DND-41 (cell line): Measurements from ENCODE around the gene SLC5A4.

ENCODE experiments used
- ATAC-seq: fragments of 200-7000 bp; cut with Tn5 transposase; 3 replicates; pipeline ENCODE4 v1.9.1; 2021; ENCODE audit warnings: low read depth; ENCODE audit not compliant: insufficient read depth
- DNase-seq: peaks from one replicate; pipeline ENCODE4 v3.0.0-alpha.2; 2020
- H2AFZ ChIP-seq: 2 replicates; pipeline ENCODE4 v1.6.0; 2012; ENCODE audit warnings: low read depth, low read length
- H3K27ac ChIP-seq: 2 replicates; pipeline ENCODE4 v1.5.1; 2012; ENCODE audit warnings: low read length, inconsistent platforms
- H3K27me3 ChIP-seq: fragments of 200-600 bp; sonication (generic); 2 replicates; pipeline ENCODE4 v1.6.0; 2012; ENCODE audit warnings: low read length, mild to moderate bottlenecking, inconsistent platforms; ENCODE audit not compliant: insufficient read depth, poor library complexity
- H3K36me3 ChIP-seq: 2 replicates; pipeline ENCODE4 v1.5.1; 2012; ENCODE audit warnings: low read length, inconsistent platforms; ENCODE audit not compliant: insufficient read depth
- H3K4me1 ChIP-seq: 2 replicates; pipeline ENCODE4 v1.5.1; 2012; ENCODE audit warnings: mild to moderate bottlenecking, low read length; ENCODE audit not compliant: insufficient read depth
- H3K4me2 ChIP-seq: 2 replicates; pipeline ENCODE4 v1.6.0; 2012; ENCODE audit warnings: mild to moderate bottlenecking, moderate library complexity, low read length, inconsistent platforms; ENCODE audit not compliant: insufficient read depth
- H3K4me3 ChIP-seq, 2 experiments: fragments of 200-600 bp in 1 of 2; shearing (Covaris generic) in 1 of 2; 2 replicates each; pipeline ENCODE4 v1.5.1; 2012 to 2016; ENCODE audit warnings: inconsistent platforms in 2 of 2, low read length in 2 of 2, mild to moderate bottlenecking in 2 of 2, low read depth in 1 of 2, moderate library complexity in 1 of 2
- H3K79me2 ChIP-seq: 2 replicates; pipeline ENCODE4 v1.6.0; 2012; ENCODE audit warnings: low read length, inconsistent platforms; ENCODE audit not compliant: insufficient read depth
- H3K9ac ChIP-seq: 2 replicates; pipeline ENCODE4 v1.6.0; 2012; ENCODE audit warnings: low read depth, mild to moderate bottlenecking, inconsistent platforms, low read length, moderate library complexity
- H3K9me3 ChIP-seq: 2 replicates; pipeline ENCODE4 v1.5.1; 2012; ENCODE audit warnings: low read length, moderate library complexity, mild to moderate bottlenecking, inconsistent platforms; ENCODE audit not compliant: insufficient read depth, severe bottlenecking
- H4K20me1 ChIP-seq: 2 replicates; pipeline ENCODE4 v1.6.0; 2012; ENCODE audit warnings: low read length; ENCODE audit not compliant: insufficient read depth
- EZH2 ChIP-seq: IDR thresholded peaks from 3 replicates; pipeline ENCODE4 v1.6.1; 2012; ENCODE audit warnings: borderline replicate concordance, low read depth, mild to moderate bottlenecking, moderate library complexity, low read length, inconsistent platforms; ENCODE audit not compliant: severe bottlenecking
- TF ChIP-seq, protein P1 (sequence below): IDR thresholded peaks from 2 replicates; pipeline ENCODE4 v1.5.1; 2012; ENCODE audit warnings: borderline replicate concordance, low read length, moderate library complexity, mild to moderate bottlenecking; ENCODE audit not compliant: poor library complexity, severe bottlenecking; ENCODE audit errors: extremely low read depth

SLC5A4 gene

DNA sequence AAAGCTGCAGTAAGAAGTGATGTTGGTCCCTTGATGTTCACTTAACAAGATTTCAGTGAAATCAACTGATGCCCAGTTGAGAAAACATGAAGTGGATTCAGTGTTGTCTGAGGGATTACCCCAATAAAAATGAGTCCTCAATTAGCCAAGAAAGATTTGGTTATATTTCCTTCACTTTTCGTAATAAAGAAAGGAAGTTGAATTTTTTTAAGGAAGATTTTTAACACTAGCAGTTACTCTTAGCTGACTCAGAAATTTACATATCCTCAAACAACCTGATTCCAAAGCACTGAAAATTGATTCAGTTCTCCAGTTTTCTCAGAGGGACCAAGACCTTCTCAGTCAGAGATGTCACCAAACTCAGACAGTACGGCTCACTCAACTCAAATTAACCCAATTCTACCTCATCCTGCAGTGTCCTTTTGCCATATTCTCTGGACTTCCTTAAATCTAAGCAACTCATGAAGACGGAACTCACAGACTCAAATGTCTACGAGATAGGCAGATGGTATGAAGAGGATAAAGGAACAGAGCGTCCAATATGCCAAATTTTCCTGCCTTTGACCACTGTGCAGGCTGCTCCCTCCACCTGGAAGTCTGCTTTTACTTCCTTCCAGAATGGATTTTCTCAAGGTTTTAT is 22.8 kb downstream of the SLC5A4 start:
- Histone ChIP-seq H4K20me1 (no peaks in the 10 kb centered on the region), H2AFZ (no peak overlapping the region), H3K27ac (no peak overlapping the region), H3K4me3 (no peak overlapping the region), H3K9ac (no peak overlapping the region), H3K36me3 (no peaks in the 10 kb centered on the region), H3K4me2 (no peak overlapping the region), H3K27me3 (peaks cover 5% of the 10 kb centered on the region), H3K79me2 (no peaks in the 10 kb centered on the region), H3K4me1 (no peaks in the 10 kb centered on the region), H3K9me3 (no peaks in the 10 kb centered on the region)
- DNase-seq = no peak
- no peak for TF ChIP-seq EZH2
- TF ChIP-seq, protein P1, sequence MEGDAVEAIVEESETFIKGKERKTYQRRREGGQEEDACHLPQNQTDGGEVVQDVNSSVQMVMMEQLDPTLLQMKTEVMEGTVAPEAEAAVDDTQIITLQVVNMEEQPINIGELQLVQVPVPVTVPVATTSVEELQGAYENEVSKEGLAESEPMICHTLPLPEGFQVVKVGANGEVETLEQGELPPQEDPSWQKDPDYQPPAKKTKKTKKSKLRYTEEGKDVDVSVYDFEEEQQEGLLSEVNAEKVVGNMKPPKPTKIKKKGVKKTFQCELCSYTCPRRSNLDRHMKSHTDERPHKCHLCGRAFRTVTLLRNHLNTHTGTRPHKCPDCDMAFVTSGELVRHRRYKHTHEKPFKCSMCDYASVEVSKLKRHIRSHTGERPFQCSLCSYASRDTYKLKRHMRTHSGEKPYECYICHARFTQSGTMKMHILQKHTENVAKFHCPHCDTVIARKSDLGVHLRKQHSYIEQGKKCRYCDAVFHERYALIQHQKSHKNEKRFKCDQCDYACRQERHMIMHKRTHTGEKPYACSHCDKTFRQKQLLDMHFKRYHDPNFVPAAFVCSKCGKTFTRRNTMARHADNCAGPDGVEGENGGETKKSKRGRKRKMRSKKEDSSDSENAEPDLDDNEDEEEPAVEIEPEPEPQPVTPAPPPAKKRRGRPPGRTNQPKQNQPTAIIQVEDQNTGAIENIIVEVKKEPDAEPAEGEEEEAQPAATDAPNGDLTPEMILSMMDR = no peak
- no peak for ATAC-seq

DNA sequence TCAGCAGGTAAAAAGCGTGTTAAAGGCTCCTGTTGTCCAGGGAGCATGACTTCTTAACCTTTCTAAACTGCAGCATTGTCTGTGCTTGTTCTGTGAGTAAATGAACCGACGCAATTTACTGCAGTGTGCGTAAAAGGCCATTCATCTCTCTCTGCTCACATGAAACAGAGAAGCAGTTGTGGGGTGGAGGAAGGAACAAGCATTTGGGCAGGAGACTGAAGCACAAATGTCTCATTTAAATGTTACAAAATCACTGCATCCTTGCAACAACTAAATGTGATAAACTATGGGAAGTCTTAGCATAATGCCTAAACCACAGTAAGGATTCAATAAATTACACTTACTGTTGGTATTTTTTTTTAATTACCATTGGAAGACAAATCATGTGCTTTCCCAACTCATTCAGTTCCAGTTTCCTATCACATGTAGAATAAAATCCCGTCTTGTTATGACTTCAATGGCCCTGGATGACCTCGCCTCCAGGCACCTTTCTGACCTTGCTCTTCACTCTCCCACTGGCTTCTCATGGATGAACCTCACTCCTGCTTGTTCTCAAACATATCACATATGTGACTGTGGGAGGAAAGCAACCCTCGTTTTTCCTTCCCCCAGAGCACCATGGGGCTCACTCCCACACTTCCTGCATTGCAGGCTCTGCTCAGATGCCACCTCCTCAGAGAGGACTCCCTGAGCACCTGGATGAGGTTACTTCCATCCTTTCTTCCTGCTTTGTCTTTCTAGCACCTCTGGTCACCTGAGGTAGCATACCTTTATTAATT is 28.6 kb downstream of the SLC5A4 start:
- H3K79me2 ChIP-seq = no peaks in the 10 kb centered on the region
- DNase-seq (no peak), ATAC-seq (no peak)
- peaks cover 5% of the 10 kb centered on the region for H3K27me3 ChIP-seq
- no peak overlapping the region for H3K27ac ChIP-seq
- H3K36me3 ChIP-seq = no peaks in the 10 kb centered on the region
- H2AFZ ChIP-seq = no peak overlapping the region
- H3K4me3 ChIP-seq = no peak overlapping the region
- no peak overlapping the region for H3K9ac ChIP-seq
- no peaks in the 10 kb centered on the region for H3K9me3 ChIP-seq
- H3K4me1 ChIP-seq = no peaks in the 10 kb centered on the region
- no peaks in the 10 kb centered on the region for H4K20me1 ChIP-seq
- TF ChIP-seq, protein P1 = no peak
- no peak for TF ChIP-seq EZH2
- H3K4me2 ChIP-seq = no peak overlapping the region

DNA sequence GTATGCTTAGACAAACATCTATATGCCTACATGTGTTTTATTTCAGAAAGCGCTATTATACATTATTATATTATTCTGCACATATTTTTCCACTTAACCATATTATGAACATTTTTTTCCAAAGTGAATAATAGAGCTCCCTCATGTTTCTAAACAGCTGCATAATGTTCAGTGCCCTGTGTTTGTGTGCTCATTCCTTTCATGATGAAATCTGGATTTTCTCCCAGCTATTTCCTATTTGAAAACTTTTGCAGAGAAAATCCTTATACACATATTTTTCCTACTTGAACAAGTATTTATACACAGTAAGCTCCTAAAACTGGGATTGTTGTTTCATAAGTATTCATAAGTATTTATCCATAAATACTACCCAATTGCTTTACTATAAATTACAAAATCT is 32.2 kb downstream of the SLC5A4 start:
- H3K27me3 ChIP-seq = no peaks in the 10 kb centered on the region
- no peak for ATAC-seq
- no peak overlapping the region for H3K9ac ChIP-seq

More for the DNA sequence above, 32.2 kb downstream of the SLC5A4 start:
- TF ChIP-seq, protein P1 = no peak
- no peak for TF ChIP-seq EZH2
- Histone ChIP-seq H3K27ac (no peak overlapping the region), H4K20me1 (no peaks in the 10 kb centered on the region), H3K4me3 (no peak overlapping the region), H3K36me3 (no peaks in the 10 kb centered on the region), H3K79me2 (no peaks in the 10 kb centered on the region), H3K4me1 (no peaks in the 10 kb centered on the region), H3K9me3 (no peaks in the 10 kb centered on the region), H3K4me2 (no peak overlapping the region), H2AFZ (no peak overlapping the region)
- no peak for DNase-seq
